Keratinocyte (primary cell): Measurements from ENCODE around the gene SERPINI1. TPM values are rescaled to one million over a fixed set of nuclear protein-coding genes. Genes with fewer than 3 reads are reported as not detected.
A peak's percentile ranks its signal among the peaks of the same experiment; 100 is the strongest.

ENCODE experiments used
- DNase-seq: peaks from one replicate; pipeline ENCODE4 v3.0.0-alpha.2; 2011; ENCODE audit warnings: low read depth, missing footprints, low spot score
- FAIRE-seq: peaks from 2 replicates; lab custom pipeline; 2011; peaks lifted over from hg19 to GRCh38; lab: Jason Lieb, UNC
- H2AFZ ChIP-seq: 2 replicates; pipeline ENCODE4 v1.6.0; 2012; ENCODE audit warnings: low read length, control low read depth, inconsistent platforms; ENCODE audit not compliant: control insufficient read depth
- H3K27ac ChIP-seq: 2 replicates; pipeline ENCODE4 v1.5.1; 2011; ENCODE audit warnings: low read length; ENCODE audit not compliant: control insufficient read depth, insufficient read depth
- H3K27me3 ChIP-seq: 3 replicates; pipeline ENCODE4 v1.6.0; 2011; ENCODE audit warnings: low read length; ENCODE audit not compliant: control insufficient read depth, insufficient read depth; ENCODE audit errors: extremely low read depth
- H3K36me3 ChIP-seq, 2 experiments: 2 replicates in 1 of 2; 3 replicates in 1 of 2; pipeline ENCODE4 v1.5.1; 2011; ENCODE audit warnings: low read length in 2 of 2, mild to moderate bottlenecking in 1 of 2; ENCODE audit not compliant: control insufficient read depth in 2 of 2, insufficient read depth in 2 of 2; ENCODE audit errors: extremely low read depth in 1 of 2
- H3K4me1 ChIP-seq: 3 replicates; pipeline ENCODE4 v1.5.1; 2011; ENCODE audit warnings: low read length; ENCODE audit not compliant: control insufficient read depth, insufficient read depth; ENCODE audit errors: extremely low read depth
- H3K4me2 ChIP-seq: 3 replicates; pipeline ENCODE4 v1.6.0; 2011; ENCODE audit warnings: low read depth, low read length; ENCODE audit not compliant: control insufficient read depth, insufficient read depth; ENCODE audit errors: extremely low read depth
- H3K4me3 ChIP-seq, 3 experiments: fragments of 200-600 bp in 1 of 3; sonication (generic) in 1 of 3; 2 replicates in 2 of 3; 3 replicates in 1 of 3; pipeline ENCODE4 v1.5.1; 2011 to 2016; ENCODE audit warnings: low read length in 3 of 3, mild to moderate bottlenecking in 3 of 3, control low read depth in 2 of 3, inconsistent platforms in 1 of 3, low read depth in 1 of 3, mixed read lengths in 1 of 3, mixed run types in 1 of 3, moderate library complexity in 1 of 3; ENCODE audit not compliant: control insufficient read depth in 2 of 3, insufficient read depth in 2 of 3; ENCODE audit errors: extremely low read depth in 1 of 3
- H3K79me2 ChIP-seq: 2 replicates; pipeline ENCODE4 v1.6.0; 2012; ENCODE audit warnings: low read length; ENCODE audit not compliant: control insufficient read depth, insufficient read depth
- H3K9ac ChIP-seq: 3 replicates; pipeline ENCODE4 v1.6.0; 2011; ENCODE audit warnings: low read length; ENCODE audit not compliant: control insufficient read depth, insufficient read depth; ENCODE audit errors: extremely low read depth
- H3K9me1 ChIP-seq: 3 replicates; pipeline ENCODE4 v1.6.0; 2011; ENCODE audit warnings: low read length; ENCODE audit not compliant: control insufficient read depth, insufficient read depth; ENCODE audit errors: extremely low read depth
- H3K9me3 ChIP-seq: 2 replicates; pipeline ENCODE4 v1.5.1; 2012; ENCODE audit warnings: low read depth, low read length; ENCODE audit not compliant: control insufficient read depth
- H4K20me1 ChIP-seq: 3 replicates; pipeline ENCODE4 v1.6.0; 2011; ENCODE audit warnings: low read length; ENCODE audit not compliant: control insufficient read depth, insufficient read depth; ENCODE audit errors: extremely low read depth
- CTCF ChIP-seq, 3 experiments: IDR thresholded peaks in 1 of 3; conservative IDR thresholded peaks in 1 of 3; optimal IDR thresholded peaks in 1 of 3; 2 replicates in 2 of 3; 3 replicates in 1 of 3; pipeline versions ENCODE3 to v1.5.1; 2011; ENCODE audit warnings: low read length in 3 of 3, mild to moderate bottlenecking in 3 of 3, moderate library complexity in 2 of 3, control low read depth in 1 of 3, inconsistent platforms in 1 of 3; ENCODE audit not compliant: insufficient read depth in 2 of 3; ENCODE audit errors: extremely low read depth in 1 of 3
- EZH2 ChIP-seq: IDR thresholded peaks from one replicate; pipeline ENCODE4 v1.6.1; 2012; ENCODE audit warnings: inconsistent platforms, mild to moderate bottlenecking, low read length, moderate library complexity
- dilution Hi-C: fragments of 300-500 bp; cut with MboI; formaldehyde crosslinking; loops from one replicate; pipeline ENCODE4 v1.7.0; 2020; ENCODE audit warnings: low sequenced_read_pairs; ENCODE audit not compliant: extremely low pct_ligation_motif_present
- polyA plus RNA-seq, 5 experiments: library from polyadenylated mRNA; depleted of rRNA in 3 of 5; stranded (reverse) in 3 of 5; stranded (forward) in 1 of 5; unstranded in 1 of 5; fragments of >200 nt; gene quantifications; 1 replicate in 1 of 5; 2 replicates in 3 of 5; 3 replicates in 1 of 5; pipeline versions ENCODE4 v1.2.1 to v1.2.3, GENCODE V29; 2011 to 2012; ENCODE audit warnings: missing spikeins in 2 of 5, low read depth in 1 of 5, low replicate concordance in 1 of 5

The SERPINI1 gene
- polyA plus RNA-seq, 1 donor (not counting 4 experiments of a cell fraction or from before 2014, with no cell fraction given) = 5.5 TPM

DNA sequence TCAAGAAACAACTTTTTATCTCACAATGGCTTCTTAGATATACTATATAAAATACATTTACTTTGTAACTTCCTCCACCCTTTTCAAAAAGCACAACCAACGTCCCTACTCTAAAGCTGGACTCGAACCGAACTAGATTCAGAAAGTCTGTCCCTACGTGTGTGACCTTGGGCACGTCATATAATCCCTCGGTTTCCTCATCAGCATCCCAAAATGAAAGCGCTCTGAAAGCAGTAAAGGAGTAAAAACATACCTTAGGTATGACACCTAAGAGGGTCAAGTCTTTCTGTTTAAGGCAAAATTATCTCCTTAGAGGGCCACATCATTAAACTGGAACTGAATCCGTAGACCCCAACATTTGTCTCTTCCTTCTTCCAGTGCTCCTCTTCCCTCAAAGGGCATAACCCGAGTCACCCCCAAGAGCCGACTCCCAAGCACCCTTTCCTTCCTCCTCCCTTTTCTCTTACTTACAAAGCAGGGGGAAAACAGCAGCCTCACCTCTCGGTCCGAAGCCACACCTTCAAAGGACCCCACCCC lies 1.5 kb upstream of the SERPINI1 start:
- Histone ChIP-seq H3K9me3 (no peaks in the 10 kb centered on the region), H3K27ac (peak overlapping the region; percentile 91), H3K4me1 (peaks cover 15% of the 10 kb centered on the region), H3K27me3 (no peaks in the 10 kb centered on the region), H3K9ac (peak overlapping the region; percentile 89), H4K20me1 (peaks cover 5% of the 10 kb centered on the region), H3K9me1 (peaks cover 4% of the 10 kb centered on the region), H3K36me3 (peaks cover 0 to 5% of the 10 kb centered on the region in 2 experiments), H2AFZ (peak overlapping the region; percentile 95), H3K79me2 (peaks cover 55% of the 10 kb centered on the region), H3K4me2 (peak overlapping the region; percentile 79), H3K4me3 (peak overlapping the region; percentile 84 to 96 (median 96))
- TF ChIP-seq CTCF (optimal IDR thresholded peaks at IDR 0.05 in 1 of 3, IDR thresholded peaks at IDR 0.05 in 1 of 3, conservative IDR thresholded peaks at IDR 0.05 in 1 of 3; ENCODE audit: extremely low read depth in 1 of 3, insufficient read depth in 2 of 3, low read length in 3 of 3) (no peak), EZH2 (no peak)
- FAIRE-seq (no peak), DNase-seq (no peak)
- dilution Hi-C loops = no loop called here

GRCh38 chr3:167734498-167735232 lies 856 bp upstream of the SERPINI1 start, which contains the start of gene PDCD10:
TSS of gene PDCD10 (minus strand) at chr3:167734892. CDS start at chr3:167720157, 14,735 bp downstream.
- Histone ChIP-seq H3K9me1 (peaks cover 4% of the 10 kb centered on the region), H3K9ac (peak within 1 kb of the TSS; percentile 89), H3K4me2 (peak within 1 kb of the TSS; percentile 96), H3K27me3 (no peaks in the 10 kb centered on the region), H3K27ac (peak within 1 kb of the TSS; percentile 91), H4K20me1 (peaks cover 5% of the 10 kb centered on the region), H3K4me3 (peak within 1 kb of the TSS; percentile 93 to 96 (median 96)), H3K4me1 (peaks cover 15% of the 10 kb centered on the region), H3K36me3 (peaks cover 0 to 5% of the 10 kb centered on the region in 2 experiments), H3K9me3 (no peaks in the 10 kb centered on the region), H3K79me2 (peaks cover 49% of the 10 kb centered on the region), H2AFZ (peak within 1 kb of the TSS; percentile 97)
- no peak for TF ChIP-seq CTCF (optimal IDR thresholded peaks at IDR 0.05 in 1 of 3, IDR thresholded peaks at IDR 0.05 in 1 of 3, conservative IDR thresholded peaks at IDR 0.05 in 1 of 3; ENCODE audit: extremely low read depth in 1 of 3, insufficient read depth in 2 of 3, low read length in 3 of 3)
- TF ChIP-seq EZH2 = no peak
- peak; percentile 76 for DNase-seq
- dilution Hi-C loops = no loop called here
- peak; percentile 84 for FAIRE-seq
